HG03342 (cell line): Measurements from ENCODE around the gene CCDC6.
A peak's percentile ranks its signal among the peaks of the same experiment; 100 is the strongest.

Experiments
- ATAC-seq: cut with Tn5 transposase; IDR thresholded peaks from one replicate; pipeline ENCODE4 v1.9.1; 2021; ENCODE audit warnings: mild to moderate bottlenecking, moderate library complexity; ENCODE audit not compliant: unreplicated experiment

CCDC6 gene

GRCh38 chr10:59856104-59856503 is 50.3 kb downstream of the CCDC6 start:
- ATAC-seq: no peak

GRCh38 chr10:59854571-59854970 is 51.8 kb downstream of the CCDC6 start:
- no peak for ATAC-seq

GRCh38 chr10:59852670-59853069 is 53.7 kb downstream of the CCDC6 start:
- no peak for ATAC-seq

- ATAC-seq: no peak
Observed at GRCh38 chr10:59851864-59852263, 54.5 kb downstream of the CCDC6 start.

- ATAC-seq: no peak
Observed at GRCh38 chr10:59847888-59848287, 58.5 kb downstream of the CCDC6 start.

GRCh38 chr10:59847326-59847725 is 59.0 kb downstream of the CCDC6 start:
- ATAC-seq: no peak

- ATAC-seq: no peak
Observed at GRCh38 chr10:59844436-59844835, 61.9 kb downstream of the CCDC6 start.

GRCh38 chr10:59843748-59844147 is 62.6 kb downstream of the CCDC6 start:
- no peak for ATAC-seq

GRCh38 chr10:59839576-59839975 is 66.8 kb downstream of the CCDC6 start:
- no peak for ATAC-seq

GRCh38 chr10:59838085-59838789 is 68.1 kb downstream of the CCDC6 start:
- no peak for ATAC-seq

GRCh38 chr10:59833810-59834209 is 72.5 kb downstream of the CCDC6 start:
- ATAC-seq: no peak

GRCh38 chr10:59832506-59832905 is 73.8 kb downstream of the CCDC6 start:
- no peak for ATAC-seq

GRCh38 chr10:59831658-59832503 is 74.5 kb downstream of the CCDC6 start:
- ATAC-seq: no peak

GRCh38 chr10:59830601-59831259 is 75.6 kb downstream of the CCDC6 start:
- ATAC-seq: no peak

- ATAC-seq: peak; percentile 92
Observed at GRCh38 chr10:59829601-59830000, 76.8 kb downstream of the CCDC6 start.

GRCh38 chr10:59829024-59829423 is 77.3 kb downstream of the CCDC6 start:
- ATAC-seq: peak; percentile 33

- no peak for ATAC-seq
Observed at GRCh38 chr10:59825932-59826331, 80.4 kb downstream of the CCDC6 start.

- no peak for ATAC-seq
Observed at GRCh38 chr10:59823751-59824150, 82.6 kb downstream of the CCDC6 start.

- no peak for ATAC-seq
Observed at GRCh38 chr10:59823111-59823510, 83.2 kb downstream of the CCDC6 start.

- ATAC-seq: no peak
Observed at GRCh38 chr10:59820471-59820870, 85.9 kb downstream of the CCDC6 start.

GRCh38 chr10:59819683-59820082 is 86.7 kb downstream of the CCDC6 start:
- ATAC-seq: no peak

GRCh38 chr10:59819265-59819664 is 87.1 kb downstream of the CCDC6 start:
- no peak for ATAC-seq
